GM13977 (cell line): Measurements from ENCODE around the gene ARHGAP6.

ENCODE experiments used
- DNase-seq: peaks from one replicate; pipeline ENCODE4 v3.0.0; 2012; ENCODE audit warnings: low spot score
- CTCF ChIP-seq: IDR thresholded peaks from 2 replicates; pipeline ENCODE4 v1.5.1; 2012; ENCODE audit warnings: mild to moderate bottlenecking, control low read depth; ENCODE audit not compliant: insufficient read depth; ENCODE audit errors: extremely low read depth, missing control alignments
- in situ Hi-C: fragments of 300-500 bp; cut with MboI; formaldehyde crosslinking; loops from one replicate; pipeline ENCODE4 v1.12.0; 2022; ENCODE audit warnings: low sequenced_read_pairs, low pct_unique_long_range_greater_than_20kb, mixed read lengths, inconsistent platforms; ENCODE audit not compliant: unreplicated experiment

The ARHGAP6 gene

GRCh38 chrX:11266573-11267003 lies 399.1 kb downstream of the ARHGAP6 start:
- DNase-seq, result no peak
- in situ Hi-C loops, result no loop called here

GRCh38 chrX:11265352-11265751 lies 400.4 kb downstream of the ARHGAP6 start:
- no peak for DNase-seq
- in situ Hi-C loops, result no loop called here
- no peak for TF ChIP-seq CTCF

More at GRCh38 chrX:11266573-11267003, 399.1 kb downstream of the ARHGAP6 start:
- no peak for TF ChIP-seq CTCF

- DNase-seq, result no peak
- in situ Hi-C loops, result no loop called here
- TF ChIP-seq CTCF, result no peak
These were observed 400.8 kb downstream of the ARHGAP6 start for GRCh38 chrX:11264925-11265324.

- no peak for DNase-seq
- no peak for TF ChIP-seq CTCF
- in situ Hi-C loops, result no loop called here
These were observed 404.5 kb downstream of the ARHGAP6 start for GRCh38 chrX:11261260-11261659.

GRCh38 chrX:11259437-11259836 lies 406.3 kb downstream of the ARHGAP6 start:
- in situ Hi-C loops, result no loop called here
- peak; percentile 8 for DNase-seq
- TF ChIP-seq CTCF, result no peak

- in situ Hi-C loops, result no loop called here
- no peak for TF ChIP-seq CTCF
These were observed 408.0 kb downstream of the ARHGAP6 start for GRCh38 chrX:11257711-11258110.

GRCh38 chrX:11257290-11257689 lies 408.4 kb downstream of the ARHGAP6 start:
- no peak for DNase-seq
- TF ChIP-seq CTCF, result no peak
- in situ Hi-C loops, result no loop called here

More at GRCh38 chrX:11257711-11258110, 408.0 kb downstream of the ARHGAP6 start:
- no peak for DNase-seq
